Activated B cell treated with CpG ODN at 0.5 μM for 24 hours (primary cell): ENCODE results near the gene HEXIM1. TPM values are rescaled to one million over a fixed set of nuclear protein-coding genes. Genes with fewer than 3 reads are reported as not detected.

Source experiments
- ATAC-seq: fragments of 200-7000 bp; cut with Tn5 transposase; one replicate; pipeline ENCODE4 v1.10.0; 2021; ENCODE audit warnings: low read depth, mild to moderate bottlenecking, moderate library complexity
- CTCF ChIA-PET: fragments of 350-600 bp; sonication (Branson Sonifier 250); formaldehyde crosslinking; loops from one replicate; lab custom pipeline; 2021; ENCODE audit warnings: antibody characterized with exemption; lab: Charles Lee
- POLR2A ChIA-PET: fragments of 350-600 bp; sonication (Branson Sonifier 250); formaldehyde crosslinking; loops from one replicate; lab custom pipeline; 2021; ENCODE audit warnings: antibody characterized with exemption; lab: Charles Lee
- DNase-seq: peaks from one replicate; pipeline ENCODE4 v3.0.0; 2022
- H3K27ac Mint-ChIP-seq: one replicate; pipeline ENCODE4 v1.8.0; 2020; ENCODE audit warnings: mixed read lengths
- H3K27me3 Mint-ChIP-seq: one replicate; pipeline ENCODE4 v1.8.0; 2021; ENCODE audit warnings: mixed read lengths
- H3K36me3 Mint-ChIP-seq: one replicate; pipeline ENCODE4 v1.8.0; 2021; ENCODE audit warnings: low read depth, mixed read lengths
- H3K4me1 Mint-ChIP-seq: one replicate; pipeline ENCODE4 v1.8.0; 2021; ENCODE audit warnings: mixed read lengths
- H3K4me3 Mint-ChIP-seq: one replicate; pipeline ENCODE4 v1.8.0; 2020; ENCODE audit warnings: mild to moderate bottlenecking, mixed read lengths
- H3K9me3 Mint-ChIP-seq: one replicate; pipeline ENCODE4 v1.8.0; 2020; ENCODE audit warnings: mixed read lengths
- intact Hi-C: fragments of 100-400 bp; cut with micrococcal nuclease; formaldehyde crosslinking; loops from one replicate; pipeline ENCODE4 v1.15.1; 2024
- total RNA-seq: library from RNA; stranded (reverse); gene quantifications from 2 replicates; pipeline ENCODE4 v1.2.3, GENCODE V29; 2022
- TF ChIP-seq, protein P1 (sequence below): fragments of 200-600 bp; IDR thresholded peaks from one replicate; pipeline ENCODE4 v1.8.0; 2022; ENCODE audit warnings: antibody characterized with exemption, mild to moderate bottlenecking

The HEXIM1 gene
- total RNA-seq, 1 donor from 2014 or later, result 21.5 TPM

DNA sequence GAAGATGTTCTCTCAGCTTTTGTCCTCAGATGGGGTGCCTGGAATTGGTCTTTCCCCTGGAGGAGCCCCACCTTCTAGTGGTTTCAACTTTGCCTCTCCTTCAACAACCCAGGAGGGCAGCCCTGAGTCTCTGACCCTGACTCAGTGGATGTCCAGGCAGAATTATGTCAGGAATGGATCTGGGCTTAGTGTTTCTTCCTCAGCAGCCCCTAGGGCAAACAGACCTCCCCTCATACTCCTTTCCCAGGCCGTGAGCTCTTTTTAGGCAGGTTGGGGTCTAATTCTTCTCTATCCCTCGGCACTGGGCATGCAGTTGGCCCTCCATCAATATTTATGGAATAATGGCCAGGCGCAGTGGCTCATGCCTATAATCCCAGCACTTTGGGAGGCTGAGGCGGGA lies 53.2 kb downstream of the HEXIM1 start:
- Mint-ChIP-seq H3K9me3 (no peaks in the 10 kb centered on the region), H3K36me3 (no peaks in the 10 kb centered on the region), H3K27ac (no peak overlapping the region), H3K4me1 (peaks cover 4% of the 10 kb centered on the region), H3K27me3 (no peaks in the 10 kb centered on the region), H3K4me3 (no peak overlapping the region)
- POLR2A ChIA-PET, result interaction anchor here (0.9 kb wide), 1 partner anchor 52 kb away, joined by 3 read pairs; no protein-coding TSS in a partner anchor
- CTCF ChIA-PET, result interaction anchor here (1.4 to 1.9 kb wide), 2 partner anchors 52 to 66 kb away, joined by 4 to 9 read pairs; partner anchors contain the start of gene ACBD4
- intact Hi-C loops, result no loop called here
- ATAC-seq (no peak), DNase-seq (no peak)
- TF ChIP-seq, protein P1, sequence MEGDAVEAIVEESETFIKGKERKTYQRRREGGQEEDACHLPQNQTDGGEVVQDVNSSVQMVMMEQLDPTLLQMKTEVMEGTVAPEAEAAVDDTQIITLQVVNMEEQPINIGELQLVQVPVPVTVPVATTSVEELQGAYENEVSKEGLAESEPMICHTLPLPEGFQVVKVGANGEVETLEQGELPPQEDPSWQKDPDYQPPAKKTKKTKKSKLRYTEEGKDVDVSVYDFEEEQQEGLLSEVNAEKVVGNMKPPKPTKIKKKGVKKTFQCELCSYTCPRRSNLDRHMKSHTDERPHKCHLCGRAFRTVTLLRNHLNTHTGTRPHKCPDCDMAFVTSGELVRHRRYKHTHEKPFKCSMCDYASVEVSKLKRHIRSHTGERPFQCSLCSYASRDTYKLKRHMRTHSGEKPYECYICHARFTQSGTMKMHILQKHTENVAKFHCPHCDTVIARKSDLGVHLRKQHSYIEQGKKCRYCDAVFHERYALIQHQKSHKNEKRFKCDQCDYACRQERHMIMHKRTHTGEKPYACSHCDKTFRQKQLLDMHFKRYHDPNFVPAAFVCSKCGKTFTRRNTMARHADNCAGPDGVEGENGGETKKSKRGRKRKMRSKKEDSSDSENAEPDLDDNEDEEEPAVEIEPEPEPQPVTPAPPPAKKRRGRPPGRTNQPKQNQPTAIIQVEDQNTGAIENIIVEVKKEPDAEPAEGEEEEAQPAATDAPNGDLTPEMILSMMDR, result no peak

Other genes starting within 250 kb of the HEXIM1 start
- gene EFTUD2, start 249.0 kb upstream of the HEXIM1 start, total RNA-seq, result 168 and 192 TPM in 2 replicates
- gene GFAP, start 233.0 kb upstream of the HEXIM1 start, total RNA-seq, result not detected in 2 replicates
- 0.49 and 1.7 TPM in 2 replicates for gene KIF18B, start 200.7 kb upstream of the HEXIM1 start, total RNA-seq
- not detected in 2 replicates for gene C1QL1, start 180.2 kb upstream of the HEXIM1 start, total RNA-seq
- gene DCAKD, start 96.8 kb upstream of the HEXIM1 start, total RNA-seq, result 12.9 and 15.6 TPM in 2 replicates
- 154 and 164 TPM in 2 replicates for gene NMT1, start 87.2 kb upstream of the HEXIM1 start, total RNA-seq
- 0.61 and 1.4 TPM in 2 replicates for gene PLCD3, start 16.0 kb upstream of the HEXIM1 start, total RNA-seq
- 20.1 and 20.6 TPM in 2 replicates for gene ACBD4, start 12.8 kb upstream of the HEXIM1 start, total RNA-seq
- 8.9 and 11.1 TPM in 2 replicates for gene HEXIM2, start 13.4 kb downstream of the HEXIM1 start, total RNA-seq
- gene FMNL1, start 73.4 kb downstream of the HEXIM1 start, total RNA-seq, result 310 and 351 TPM in 2 replicates
- gene SPATA32, start 113.6 kb downstream of the HEXIM1 start, total RNA-seq, result 0.27 and 0.39 TPM in 2 replicates
- 81.2 and 88.6 TPM in 2 replicates for gene MAP3K14, start 168.5 kb downstream of the HEXIM1 start, total RNA-seq